Transverse colon (tissue), 3 donors: ENCODE data around the gene NDUFAF2.

Source experiments
- POLR2A ChIP-seq: fragments of 450-650 bp; IDR thresholded peaks from one replicate; pipeline ENCODE4 v1.6.1; 2016; ENCODE audit warnings: antibody characterized with exemption, mild to moderate bottlenecking, moderate library complexity
- TF ChIP-seq, protein P1 (sequence below), 5 experiments: fragments of 200-600 bp in 3 of 5; fragments of 450-650 bp in 2 of 5; sonication (generic) in 3 of 5; IDR thresholded peaks; 1 replicate in 2 of 5; 2 replicates in 3 of 5; pipeline ENCODE4 v1.5.1; 2016 to 2017; ENCODE audit warnings: antibody characterized with exemption in 5 of 5, inconsistent platforms in 3 of 5, mild to moderate bottlenecking in 2 of 5, moderate library complexity in 1 of 5

GRCh38 chr5:61177070-61177469, 232.1 kb downstream of the NDUFAF2 start:
- TF ChIP-seq, protein P1, sequence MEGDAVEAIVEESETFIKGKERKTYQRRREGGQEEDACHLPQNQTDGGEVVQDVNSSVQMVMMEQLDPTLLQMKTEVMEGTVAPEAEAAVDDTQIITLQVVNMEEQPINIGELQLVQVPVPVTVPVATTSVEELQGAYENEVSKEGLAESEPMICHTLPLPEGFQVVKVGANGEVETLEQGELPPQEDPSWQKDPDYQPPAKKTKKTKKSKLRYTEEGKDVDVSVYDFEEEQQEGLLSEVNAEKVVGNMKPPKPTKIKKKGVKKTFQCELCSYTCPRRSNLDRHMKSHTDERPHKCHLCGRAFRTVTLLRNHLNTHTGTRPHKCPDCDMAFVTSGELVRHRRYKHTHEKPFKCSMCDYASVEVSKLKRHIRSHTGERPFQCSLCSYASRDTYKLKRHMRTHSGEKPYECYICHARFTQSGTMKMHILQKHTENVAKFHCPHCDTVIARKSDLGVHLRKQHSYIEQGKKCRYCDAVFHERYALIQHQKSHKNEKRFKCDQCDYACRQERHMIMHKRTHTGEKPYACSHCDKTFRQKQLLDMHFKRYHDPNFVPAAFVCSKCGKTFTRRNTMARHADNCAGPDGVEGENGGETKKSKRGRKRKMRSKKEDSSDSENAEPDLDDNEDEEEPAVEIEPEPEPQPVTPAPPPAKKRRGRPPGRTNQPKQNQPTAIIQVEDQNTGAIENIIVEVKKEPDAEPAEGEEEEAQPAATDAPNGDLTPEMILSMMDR (IDR thresholded peaks at IDR 0.05): no peak
- TF ChIP-seq POLR2A: no peak
